GDM1 (cell line): ENCODE data around the gene FAM193A.
"Not testable (repeated sequence)": the region's sequence is repeated elsewhere in the genome, so short reads cannot be mapped to it uniquely, and the experiment has no call there.

Experiments used
- DNase-seq: peaks from one replicate; lab custom pipeline; 2025; lab: John Stamatoyannopoulos, UW

Gene FAM193A

DNA sequence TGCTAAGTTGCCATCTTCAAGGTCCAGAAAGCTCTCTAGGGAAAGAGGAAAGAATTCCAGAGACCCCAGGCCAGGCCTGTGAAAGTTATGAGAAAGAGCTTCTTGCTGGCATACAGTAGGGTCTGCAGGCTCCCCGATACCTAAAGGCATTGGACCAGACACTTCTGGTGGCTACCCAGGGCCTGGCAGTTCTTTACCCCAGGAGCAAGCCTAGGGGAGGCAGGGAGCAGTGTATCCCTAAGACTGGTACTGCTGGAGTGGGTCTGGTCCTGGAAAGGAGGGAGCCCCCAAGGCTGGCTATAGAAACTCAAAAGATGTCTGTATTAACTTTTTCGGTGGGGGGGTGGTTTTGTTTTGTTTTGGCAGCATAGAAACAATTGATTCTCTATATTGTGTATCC, 19.8 kb upstream of the FAM193A start:
- no peak for DNase-seq

DNA sequence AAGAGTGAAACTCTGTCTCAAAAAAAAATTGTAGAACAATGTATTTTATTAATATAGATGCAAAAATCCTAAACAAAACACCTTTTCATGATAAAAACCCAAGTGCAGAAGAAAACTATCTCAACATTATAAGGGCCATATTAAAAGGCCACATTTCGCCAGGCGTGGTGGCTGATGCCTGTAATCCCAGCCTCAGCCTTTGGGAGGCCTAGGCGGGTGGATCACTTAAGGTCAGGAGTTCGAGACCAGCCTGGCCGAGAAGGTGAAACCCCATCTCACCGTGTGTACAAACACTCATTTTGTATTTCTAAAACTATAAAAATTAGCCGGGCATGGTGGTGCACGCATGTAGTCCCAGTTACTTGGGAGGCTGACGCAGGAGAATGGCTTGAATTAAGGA, 9.9 kb upstream of the FAM193A start:
- DNase-seq: no peak

DNA sequence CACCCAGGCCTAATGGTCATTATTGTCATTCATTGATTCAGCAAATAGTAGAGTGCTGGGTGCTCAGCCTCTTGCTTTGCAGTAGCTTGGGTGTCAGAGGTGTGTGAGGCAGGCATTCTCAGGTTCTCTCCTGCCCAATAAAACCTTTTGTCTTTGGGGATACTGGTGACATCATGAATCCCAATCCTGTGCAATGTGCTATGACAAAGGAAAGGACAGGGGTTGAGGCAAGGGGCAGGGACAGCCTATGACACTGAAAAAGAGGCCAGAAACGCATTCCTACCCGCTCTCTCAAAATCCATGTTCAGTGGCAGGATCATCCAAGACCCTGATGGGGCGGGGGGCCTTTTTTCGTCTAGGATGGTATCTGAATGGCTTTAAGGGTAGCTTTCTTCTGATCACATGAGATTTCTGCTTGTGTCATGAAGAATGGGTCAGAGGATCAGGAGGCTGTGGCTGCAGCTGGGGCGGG, 1.5 kb upstream of the FAM193A start:
- no peak for DNase-seq

DNA sequence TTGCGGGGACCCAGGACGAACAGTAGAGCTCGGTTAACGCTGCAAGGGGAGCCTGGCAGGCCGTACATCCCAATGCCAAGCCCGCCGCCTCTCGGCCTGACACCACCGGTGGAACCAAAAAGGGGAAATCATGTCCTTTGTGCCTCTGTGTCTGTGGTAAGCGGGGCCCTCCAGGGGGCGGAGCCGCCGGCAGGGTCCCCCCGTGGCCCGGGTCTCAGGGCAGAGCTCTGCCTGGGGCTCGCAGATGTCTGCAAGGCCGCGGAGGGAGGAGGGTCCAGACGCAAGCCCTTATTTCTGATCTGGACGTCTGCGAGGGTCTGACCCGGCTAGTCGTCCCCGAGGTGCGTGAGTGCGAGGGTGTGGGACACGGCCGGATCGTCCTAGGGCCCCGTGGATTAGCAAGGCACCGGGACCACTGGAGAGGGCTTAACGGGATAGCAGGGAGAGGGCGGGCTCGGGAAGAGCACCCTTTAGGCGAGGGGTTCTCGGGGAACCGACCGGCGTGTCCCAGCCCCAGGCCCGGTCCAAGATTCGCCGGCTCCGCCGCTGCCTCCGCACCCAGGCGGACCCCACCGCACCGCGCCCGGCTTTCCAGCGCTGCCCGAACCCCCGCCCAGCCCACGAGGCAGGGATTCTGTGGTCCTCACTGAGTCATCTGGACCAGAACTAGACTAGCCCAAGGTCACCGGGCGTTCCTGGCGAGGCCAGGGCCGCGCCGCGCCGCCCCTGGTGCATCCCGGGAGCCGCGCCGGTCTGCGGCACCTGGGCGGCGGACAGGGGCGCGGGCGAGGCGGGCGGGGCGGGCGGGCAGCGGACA, 863 bp upstream of the FAM193A start:
- peak; percentile 70 for DNase-seq

DNA sequence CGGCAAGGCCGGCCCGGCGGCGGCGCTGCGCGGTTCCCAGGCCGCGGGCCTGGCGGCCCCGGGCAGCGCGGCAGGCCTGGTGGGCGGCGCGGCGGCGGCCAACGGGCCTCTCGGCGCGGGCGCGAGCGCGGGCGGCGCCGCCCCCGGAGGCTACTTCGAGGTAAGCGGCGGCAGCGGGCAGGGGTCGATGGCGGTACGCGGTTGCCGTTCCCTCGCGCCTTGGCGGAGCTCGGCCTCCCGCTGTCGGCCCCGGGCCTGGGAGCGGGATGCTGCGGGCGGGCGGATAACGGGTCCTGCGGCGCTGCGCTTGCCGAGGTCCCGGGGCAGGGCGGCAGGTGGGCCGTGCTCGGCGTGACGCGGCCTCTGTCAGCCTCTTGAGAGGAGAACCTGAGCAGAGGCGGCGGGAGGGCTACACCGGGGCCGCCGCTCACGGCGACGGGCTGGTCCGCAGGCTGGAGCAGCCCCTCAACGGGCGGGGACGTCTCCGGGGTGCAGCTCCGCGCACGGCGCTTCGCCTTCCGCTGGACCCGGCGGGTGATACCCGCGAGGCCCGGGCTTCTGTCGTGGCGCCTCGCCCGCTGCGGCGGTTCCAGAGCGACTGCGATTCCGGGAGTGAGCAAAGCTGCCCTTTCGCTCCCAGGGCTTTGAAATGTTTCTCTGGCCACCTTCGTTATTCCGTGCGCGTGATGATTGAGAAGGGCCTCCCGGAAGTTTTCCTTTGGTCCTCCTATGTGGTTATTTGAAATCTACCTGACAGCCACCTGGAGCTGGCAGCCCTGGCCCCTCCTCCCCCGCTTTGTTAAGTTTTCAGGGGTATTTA, 774 bp downstream of the FAM193A start:
- peak; percentile 32 for DNase-seq

DNA sequence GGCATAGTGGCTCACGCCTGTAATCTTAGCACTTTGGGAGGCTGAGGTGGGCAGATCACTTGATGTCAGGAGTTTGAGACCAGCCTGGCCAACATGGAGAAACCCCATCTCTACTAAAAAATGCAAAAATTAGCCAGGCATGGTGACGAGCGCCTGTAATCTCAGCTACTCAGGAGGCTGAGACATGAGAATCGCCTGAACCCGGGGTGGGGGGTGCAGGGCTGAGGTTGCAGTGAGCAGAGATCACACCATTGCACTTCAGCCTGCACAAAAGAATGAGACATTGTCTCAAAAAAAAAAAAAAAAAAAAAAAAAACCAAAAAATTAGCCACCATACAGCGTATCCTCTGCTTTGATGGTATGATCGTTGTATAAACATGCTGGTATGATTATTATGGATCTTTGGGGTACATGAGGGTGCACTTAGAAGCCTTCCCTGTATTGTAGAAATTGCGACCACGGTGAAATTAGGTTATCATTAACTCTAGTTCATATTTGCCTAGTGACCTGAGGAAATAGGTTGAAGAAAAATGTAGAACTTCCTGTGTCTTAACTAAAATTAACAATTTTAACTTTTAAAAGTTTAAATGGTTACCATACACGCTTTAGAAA, 7.2 kb downstream of the FAM193A start:
- not testable (repeated sequence) for DNase-seq

DNA sequence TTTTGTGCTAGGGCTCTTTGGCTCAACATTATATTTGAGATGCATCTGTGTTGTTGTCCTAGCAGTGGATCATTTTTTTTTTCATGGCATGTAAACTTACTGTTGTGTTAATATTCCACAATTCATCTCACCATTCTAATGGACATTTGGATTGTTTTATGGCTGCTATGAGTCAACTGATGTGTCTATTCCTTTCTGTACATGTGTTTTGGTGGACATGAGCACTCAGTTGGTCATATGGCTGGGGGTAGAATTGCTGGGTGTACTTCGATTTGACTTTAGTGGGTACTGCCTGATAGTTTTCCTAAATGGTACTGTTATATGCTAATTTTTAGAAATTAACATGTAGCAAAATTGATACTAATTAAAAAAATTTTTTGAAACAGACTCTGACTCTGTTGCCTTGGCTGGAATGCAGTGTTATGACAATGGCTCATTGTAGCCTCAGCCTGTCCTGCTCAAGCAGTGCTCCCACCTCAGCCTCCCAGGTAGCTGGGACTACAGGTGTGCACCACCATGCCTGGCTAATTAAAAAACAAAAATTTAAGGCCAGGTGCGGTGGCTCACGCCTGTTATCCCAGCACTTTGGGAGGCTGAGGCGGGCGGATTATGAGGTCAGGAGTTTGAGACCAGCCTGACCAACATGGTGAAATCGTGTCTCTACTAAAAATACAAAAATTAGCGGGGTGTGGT, 9.0 kb downstream of the FAM193A start:
- no peak for DNase-seq

DNA sequence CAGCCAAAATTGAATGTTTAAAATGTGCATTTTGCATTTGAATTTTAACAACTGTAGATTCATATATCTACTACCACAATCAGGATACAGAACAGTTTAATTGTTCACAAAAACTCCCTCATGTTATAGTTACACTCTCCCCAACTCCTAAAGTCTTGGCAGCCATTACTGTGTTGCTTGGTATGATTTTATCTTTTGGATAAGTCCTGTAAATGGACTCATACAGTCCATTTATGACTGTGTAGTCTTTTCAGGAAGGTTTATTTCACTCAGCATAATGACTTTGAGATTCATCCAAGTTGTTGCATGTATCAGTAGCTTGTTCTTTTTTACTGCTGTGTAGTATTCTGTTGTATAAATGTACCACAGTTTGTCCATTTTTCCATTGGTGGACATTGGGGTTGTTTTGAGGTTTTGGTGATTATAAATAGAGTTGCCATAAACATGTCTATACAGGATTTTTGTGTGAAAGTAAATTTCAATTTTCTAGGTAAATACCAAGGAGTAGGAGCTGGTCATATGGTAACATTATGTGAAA, 9.9 kb downstream of the FAM193A start:
- no peak for DNase-seq

DNA sequence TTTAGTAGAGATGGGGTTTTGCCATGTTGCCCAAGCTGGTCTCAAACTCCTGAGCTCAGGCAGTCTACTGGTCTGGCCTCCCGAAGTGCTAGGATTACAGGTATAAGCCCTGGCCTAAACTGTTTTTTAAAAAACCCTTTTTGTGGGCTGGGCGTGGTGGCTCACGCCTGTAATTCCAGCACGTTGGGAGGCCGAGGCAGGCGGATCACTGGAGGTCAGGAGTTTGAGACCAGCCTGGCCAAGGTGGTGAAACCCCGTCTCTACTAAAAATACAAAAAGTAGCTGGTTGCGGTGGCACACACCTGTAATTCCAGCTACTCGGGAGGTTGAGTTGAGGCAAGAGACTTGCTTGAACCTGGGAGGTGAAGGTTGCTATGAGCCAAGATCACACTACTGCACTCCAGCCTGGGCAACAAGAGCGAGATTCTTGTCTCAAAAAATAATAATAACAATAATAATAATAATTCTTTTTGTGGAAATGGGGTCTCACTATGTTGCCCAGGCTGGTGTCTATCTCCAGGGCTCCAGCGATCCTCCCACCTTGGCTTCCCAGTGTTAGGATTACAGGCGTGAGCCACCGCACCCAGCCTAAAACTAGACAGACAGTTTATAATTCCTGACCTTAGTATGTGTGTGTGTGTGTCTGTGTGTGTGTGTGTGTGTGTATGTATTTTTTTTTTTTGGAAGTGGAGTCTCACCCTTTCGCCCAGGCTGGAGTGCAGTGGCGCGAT, 10.7 kb downstream of the FAM193A start:
- DNase-seq: not testable (repeated sequence)

DNA sequence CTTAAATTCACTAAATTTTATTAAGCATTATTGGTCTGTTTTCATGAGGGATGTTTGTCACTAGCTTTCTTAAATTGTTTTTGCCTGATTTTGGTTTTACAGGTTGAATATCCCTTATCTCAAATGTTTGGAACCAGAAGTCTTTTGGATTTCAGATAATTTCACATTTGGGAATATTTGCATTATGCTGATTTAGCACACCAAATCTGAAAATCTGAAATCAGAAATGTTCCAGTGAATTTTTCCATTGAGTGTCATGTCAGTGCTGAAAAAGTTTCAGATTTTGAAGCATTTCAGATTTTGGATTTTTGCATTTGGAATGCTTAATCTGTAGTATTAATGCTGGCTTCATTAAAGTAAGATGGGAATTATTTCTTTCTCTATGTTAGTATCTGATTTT, 14.7 kb downstream of the FAM193A start:
- DNase-seq: no peak

DNA sequence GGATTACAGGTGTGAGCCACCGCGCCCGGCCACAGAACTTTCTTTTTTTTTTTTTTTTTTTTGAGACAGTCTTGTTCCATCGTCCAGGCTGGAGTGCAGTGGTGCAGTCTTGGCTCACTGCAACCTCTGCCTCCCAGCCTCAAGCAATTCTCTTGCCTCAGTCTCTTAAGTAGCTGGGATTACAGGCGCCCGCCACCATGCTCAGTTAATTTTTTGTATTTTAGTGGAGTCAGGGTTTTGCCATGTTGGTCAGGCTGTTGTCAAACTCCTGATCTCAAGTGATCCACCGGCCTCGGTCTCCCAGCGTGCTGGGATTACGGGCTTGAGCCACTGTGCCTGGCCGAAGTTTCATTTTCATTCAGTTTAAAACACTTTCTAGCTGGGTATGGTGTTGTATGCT, 16.4 kb downstream of the FAM193A start:
- no peak for DNase-seq

DNA sequence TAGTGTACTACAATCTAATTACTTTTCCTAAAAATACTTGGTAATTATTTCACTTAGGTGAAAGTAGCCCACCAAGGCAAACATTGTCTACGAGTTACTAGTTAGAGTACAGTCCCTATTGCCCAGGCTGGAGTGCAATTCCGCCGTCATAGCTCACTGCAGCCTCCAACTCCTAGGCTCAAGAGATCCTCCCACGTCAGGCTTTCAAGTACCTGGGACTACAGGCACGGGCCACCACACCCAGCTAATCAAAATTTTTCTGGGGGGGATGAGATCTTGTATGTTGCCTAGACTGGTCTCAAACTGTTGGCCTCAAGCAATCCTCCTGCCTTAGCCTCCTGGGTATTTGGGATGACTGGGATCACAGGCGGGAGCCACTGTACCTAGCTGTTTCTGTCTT, 21.9 kb downstream of the FAM193A start:
- DNase-seq: no peak

DNA sequence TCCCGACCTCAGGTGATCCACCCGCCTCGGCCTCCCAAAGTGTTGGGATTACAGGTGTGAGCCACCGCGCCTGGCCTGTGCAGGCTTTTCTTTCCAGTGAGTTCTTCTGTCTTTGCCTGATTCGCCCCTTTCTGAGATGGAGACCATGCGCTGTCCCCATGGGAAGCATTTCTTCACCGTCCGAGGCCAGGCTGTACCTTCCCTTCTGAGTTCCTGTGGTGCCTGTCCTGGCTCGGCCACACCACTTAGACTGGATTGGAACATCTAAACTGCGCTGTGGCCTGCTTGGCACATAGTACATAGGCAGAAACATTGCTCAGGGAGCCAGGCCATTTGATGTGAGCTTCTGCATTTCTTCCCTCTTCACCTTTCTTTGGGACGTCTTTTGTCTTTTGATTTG, 23.7 kb downstream of the FAM193A start:
- no peak for DNase-seq

DNA sequence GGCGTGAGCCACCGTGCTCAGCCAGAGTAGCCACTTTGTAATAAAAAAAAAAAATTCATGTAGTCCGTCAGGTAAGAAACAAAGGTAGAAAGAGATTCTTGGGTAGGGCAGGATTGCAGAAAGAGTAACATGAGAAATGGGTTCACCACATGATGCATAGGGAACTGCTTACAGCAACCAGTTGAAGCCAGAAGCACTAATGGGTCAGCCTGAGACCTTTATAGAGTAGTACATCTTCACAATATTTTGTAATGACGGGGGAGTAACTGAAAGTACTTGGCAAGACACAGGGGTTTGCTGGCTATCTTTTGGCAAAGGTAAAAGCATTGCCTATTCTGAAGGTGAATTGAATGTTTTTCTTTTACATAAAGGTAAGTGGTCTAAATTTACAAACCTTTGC, 29.1 kb downstream of the FAM193A start:
- DNase-seq: no peak

DNA sequence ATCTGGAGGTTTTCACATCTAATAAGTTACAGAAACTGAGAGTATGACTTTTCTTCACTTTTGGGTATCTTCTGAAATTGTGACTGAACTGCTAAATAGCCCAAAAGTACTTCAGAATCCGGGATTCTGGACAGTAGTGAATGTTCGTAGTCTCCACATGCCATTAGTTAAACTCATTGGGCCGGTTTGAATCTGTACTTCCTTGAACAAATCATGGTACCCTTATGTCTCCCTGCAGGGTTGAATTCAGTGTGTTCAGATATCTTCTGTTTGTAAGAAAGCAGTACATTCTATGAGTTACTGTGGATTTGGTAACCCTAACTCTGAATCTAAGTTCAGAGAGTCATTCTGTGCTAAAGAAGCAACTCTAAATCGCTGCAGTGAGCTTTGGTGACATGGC, 33.6 kb downstream of the FAM193A start:
- no peak for DNase-seq

DNA sequence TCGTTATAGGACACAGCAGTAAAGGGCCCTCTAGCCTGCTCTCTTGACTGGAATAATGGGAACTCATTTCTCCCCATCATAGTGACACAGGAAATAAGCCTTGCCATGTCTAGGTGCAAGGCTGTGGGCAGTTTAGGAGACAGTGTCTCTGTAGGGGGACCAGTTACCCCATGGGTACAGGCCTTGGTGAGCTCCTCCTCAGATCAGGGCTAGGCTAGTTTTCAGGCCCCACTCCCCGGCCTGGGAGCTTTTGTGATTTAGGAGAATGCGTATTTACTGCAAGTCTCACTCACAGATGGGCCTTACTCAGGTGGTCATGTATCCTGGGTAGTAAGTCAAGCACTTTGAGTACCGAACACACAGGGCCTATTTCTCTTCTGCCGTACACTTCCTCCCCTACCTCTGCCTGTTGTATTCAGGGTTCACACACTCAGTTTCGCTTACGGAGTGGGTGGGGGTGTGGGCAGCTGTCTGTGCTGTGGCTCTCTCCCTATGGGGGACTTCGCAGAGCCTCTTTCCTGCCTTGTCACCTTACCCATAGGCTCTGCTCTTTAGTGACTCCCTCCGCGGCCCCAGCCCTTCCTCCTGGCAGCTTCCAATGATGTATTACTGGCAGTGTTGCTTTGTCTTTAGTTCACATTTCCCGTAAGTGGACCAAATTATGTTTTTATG, 34.2 kb downstream of the FAM193A start:
- no peak for DNase-seq

DNA sequence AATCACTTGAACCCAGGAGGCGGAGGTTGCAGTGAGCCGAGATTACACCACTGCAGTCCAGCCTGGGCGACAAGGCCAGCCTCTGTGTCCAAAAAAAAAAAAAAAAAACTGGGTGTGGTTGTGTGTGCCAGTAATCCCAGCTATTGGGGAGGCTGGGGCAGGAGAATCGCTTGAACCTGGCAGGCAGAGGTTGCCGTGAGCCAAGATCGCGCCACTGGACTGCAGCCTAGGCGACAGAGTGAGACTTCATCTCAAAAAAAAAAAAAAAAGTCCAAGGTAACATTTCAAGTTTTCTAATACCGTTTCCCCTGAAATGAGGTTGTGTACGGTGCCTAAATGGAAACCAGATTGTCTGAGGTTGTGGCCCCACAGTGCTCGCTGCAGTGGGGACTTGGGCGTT, 35.6 kb downstream of the FAM193A start:
- no peak for DNase-seq

DNA sequence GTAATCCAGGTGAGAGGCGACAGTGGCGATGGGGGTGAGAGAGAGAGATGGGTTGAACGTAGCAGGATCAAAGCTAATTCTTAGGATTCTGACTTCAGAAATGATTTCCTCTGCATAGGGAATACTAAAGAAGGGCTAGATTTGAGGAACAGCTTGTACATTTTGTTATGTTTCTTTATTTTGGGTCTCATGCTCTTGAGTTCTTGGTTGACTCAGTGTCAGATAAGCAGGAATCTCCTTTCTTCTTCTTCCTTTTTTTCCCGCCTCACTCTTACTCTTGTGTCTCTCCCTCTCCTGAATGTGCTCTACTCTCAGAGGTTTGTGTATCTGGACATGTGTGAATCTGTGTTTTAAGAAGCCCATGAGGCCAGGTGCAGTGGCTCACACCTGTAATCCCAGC, 36.4 kb downstream of the FAM193A start:
- DNase-seq: no peak

DNA sequence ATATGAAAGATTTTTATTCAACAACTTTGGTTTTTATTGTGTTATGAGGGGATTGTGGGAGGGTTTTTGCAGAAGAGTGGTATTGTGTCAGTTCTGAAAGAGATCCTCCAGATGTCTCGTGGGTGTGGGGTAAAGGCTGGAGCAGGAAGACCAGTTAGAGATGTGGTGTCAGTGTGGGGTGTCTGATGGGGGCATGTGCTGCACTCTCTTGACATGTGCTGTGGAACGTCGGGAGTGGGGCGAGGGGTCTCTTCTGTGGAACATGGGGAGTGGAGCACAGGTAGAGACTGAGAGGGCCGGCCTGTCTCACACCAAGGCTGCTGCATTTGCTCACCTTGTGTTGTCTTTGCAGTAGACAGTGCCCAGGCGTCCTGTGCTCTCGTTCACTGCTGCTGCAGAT, 37.6 kb downstream of the FAM193A start:
- DNase-seq: no peak

DNA sequence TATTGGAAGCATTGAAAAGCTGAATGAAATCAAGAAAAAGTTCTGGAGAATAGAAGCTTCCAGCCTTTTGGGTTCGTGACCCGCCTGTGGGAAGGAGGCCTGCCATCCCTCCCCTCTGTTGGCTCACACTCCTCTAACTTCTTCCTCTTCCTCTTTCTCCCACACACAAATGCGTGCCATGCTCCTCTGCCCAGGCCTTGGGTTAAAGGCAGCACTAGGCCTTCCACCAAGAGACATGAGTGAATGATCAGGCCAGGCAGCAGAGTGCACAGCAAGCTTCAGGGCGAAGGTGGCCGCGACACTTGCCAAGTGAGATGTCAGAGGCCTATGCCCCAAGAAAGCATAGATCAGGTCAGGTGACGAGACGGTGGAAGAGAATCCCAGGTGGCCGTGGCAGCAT, 38.4 kb downstream of the FAM193A start:
- DNase-seq: peak; percentile 32

DNA sequence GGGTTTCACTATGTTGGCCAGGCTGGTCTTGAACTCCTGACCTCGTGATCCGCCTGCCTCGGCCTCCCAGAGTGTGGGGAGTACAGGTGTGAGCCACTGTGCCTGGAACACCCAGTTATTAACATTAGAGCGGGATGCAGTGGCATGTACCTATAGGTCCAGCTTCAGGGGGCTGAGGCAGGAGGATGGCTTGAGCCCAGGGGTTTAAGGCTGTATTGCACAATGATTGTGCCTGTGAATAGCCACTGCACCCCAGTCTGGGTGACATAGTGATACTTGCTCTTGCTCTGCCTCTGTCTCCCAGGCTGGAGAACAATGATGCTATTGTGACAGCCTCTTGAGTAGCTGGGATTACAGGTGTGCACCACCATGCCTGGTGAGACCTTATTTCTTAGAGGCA, 39.8 kb downstream of the FAM193A start:
- no peak for DNase-seq
